Stimulated activated CD8-positive, alpha-beta memory T cell treated with anti-CD3 and anti-CD28 coated beads, Interleukin-15, amount 100 ng/mL, for 24 hours (primary cell): Measurements from ENCODE around the gene DNAH1.

Source experiments
- DNase-seq: peaks from one replicate; pipeline ENCODE4 v3.0.0-alpha.2; 2020; ENCODE audit warnings: low read depth

DNAH1 gene

GRCh38 chr3:52311576-52312119, 4.5 kb upstream of the DNAH1 start:
- no peak for DNase-seq

- no peak for DNase-seq
Measured at GRCh38 chr3:52313188-52313773, 2.8 kb upstream of the DNAH1 start.

- DNase-seq, result no peak
Measured at GRCh38 chr3:52313774-52314188, 2.3 kb upstream of the DNAH1 start.

GRCh38 chr3:52314489-52314888, 1.6 kb upstream of the DNAH1 start:
- no peak for DNase-seq

- no peak for DNase-seq
Measured at GRCh38 chr3:52315006-52315405, 1.1 kb upstream of the DNAH1 start.

- DNase-seq, result peak; percentile 33
Measured at GRCh38 chr3:52317208-52318000, 1.3 kb downstream of the DNAH1 start.

- no peak for DNase-seq
Measured at GRCh38 chr3:52318186-52318816, 2.2 kb downstream of the DNAH1 start.

GRCh38 chr3:52319921-52320595, 3.9 kb downstream of the DNAH1 start:
- DNase-seq, result no peak

- no peak for DNase-seq
Measured at GRCh38 chr3:52321481-52321880, 5.4 kb downstream of the DNAH1 start.

GRCh38 chr3:52322466-52322865, 6.3 kb downstream of the DNAH1 start:
- DNase-seq, result no peak

GRCh38 chr3:52323526-52324295, 7.6 kb downstream of the DNAH1 start:
- DNase-seq, result no peak

GRCh38 chr3:52324676-52325075, 8.6 kb downstream of the DNAH1 start:
- DNase-seq, result no peak

- DNase-seq, result no peak
Measured at GRCh38 chr3:52325686-52326085, 9.6 kb downstream of the DNAH1 start.

- DNase-seq, result no peak
Measured at GRCh38 chr3:52326976-52327375, 10.9 kb downstream of the DNAH1 start.

GRCh38 chr3:52327486-52328290, 11.6 kb downstream of the DNAH1 start:
- DNase-seq, result no peak

- DNase-seq, result no peak
Measured at GRCh38 chr3:52328536-52329080, 12.5 kb downstream of the DNAH1 start.

GRCh38 chr3:52330194-52330805, 14.2 kb downstream of the DNAH1 start:
- no peak for DNase-seq

GRCh38 chr3:52331091-52331490, 15.0 kb downstream of the DNAH1 start:
- no peak for DNase-seq

GRCh38 chr3:52331906-52332305, 15.8 kb downstream of the DNAH1 start:
- no peak for DNase-seq
